Endodermal cell (in vitro differentiated cells): Measurements from ENCODE around the gene ATP8B4. TPM values are rescaled to one million over a fixed set of nuclear protein-coding genes. Genes with fewer than 3 reads are reported as not detected.

Experiments
- DNase-seq: peaks from one replicate; pipeline ENCODE4 v3.0.0-alpha.2; 2017
- H3K27ac ChIP-seq: 2 replicates; pipeline ENCODE4 v1.5.1; 2013; ENCODE audit warnings: mild to moderate bottlenecking, low read depth, low read length, moderate library complexity
- H3K27me3 ChIP-seq: 2 replicates; pipeline ENCODE4 v1.6.1; 2013; ENCODE audit warnings: mild to moderate bottlenecking, low read length, moderate library complexity; ENCODE audit not compliant: insufficient read depth, control insufficient read depth, poor library complexity, severe bottlenecking
- H3K36me3 ChIP-seq: 2 replicates; pipeline ENCODE4 v1.7.0; 2013; ENCODE audit warnings: mild to moderate bottlenecking, low read length, moderate library complexity; ENCODE audit not compliant: control insufficient read depth, insufficient read depth
- H3K4me1 ChIP-seq: one replicate; pipeline ENCODE4 v1.7.0; 2013; ENCODE audit warnings: low read length; ENCODE audit not compliant: control insufficient read depth, insufficient read depth
- H3K4me3 ChIP-seq: 2 replicates; pipeline ENCODE4 v1.5.1; 2013; ENCODE audit warnings: mild to moderate bottlenecking, low read length, moderate library complexity
- H3K9ac ChIP-seq: 2 replicates; pipeline ENCODE4 v1.6.1; 2013; ENCODE audit warnings: mild to moderate bottlenecking, low read length, moderate library complexity; ENCODE audit not compliant: poor library complexity, severe bottlenecking; ENCODE audit errors: extremely low read depth
- H3K9me3 ChIP-seq: 2 replicates; pipeline ENCODE4 v1.6.1; 2013; ENCODE audit warnings: mild to moderate bottlenecking, low read length, moderate library complexity; ENCODE audit not compliant: control insufficient read depth
- H3K27ac Mint-ChIP-seq: 2 replicates; pipeline ENCODE4 v1.8.0; 2020; ENCODE audit warnings: mixed read lengths
- H3K27me3 Mint-ChIP-seq: 2 replicates; pipeline ENCODE4 v1.8.0; 2021; ENCODE audit warnings: mild to moderate bottlenecking, mixed read lengths; ENCODE audit not compliant: insufficient read depth
- H3K36me3 Mint-ChIP-seq: 2 replicates; pipeline ENCODE4 v1.8.0; 2020; ENCODE audit warnings: low read depth, mixed read lengths
- H3K4me1 Mint-ChIP-seq: 2 replicates; pipeline ENCODE4 v1.8.0; 2020; ENCODE audit warnings: mixed read lengths
- H3K4me3 Mint-ChIP-seq: 2 replicates; pipeline ENCODE4 v1.8.0; 2020; ENCODE audit warnings: mild to moderate bottlenecking, moderate library complexity, mixed read lengths
- H3K9me3 Mint-ChIP-seq: 2 replicates; pipeline ENCODE4 v1.8.0; 2020; ENCODE audit warnings: mild to moderate bottlenecking, mixed read lengths
- WGBS, 2 experiments: methylation state at CpG; one replicate each; pipeline versions ENCODE4 v1.1.5 to v1.1.7; 2013; ENCODE audit warnings: missing lambda C conversion rate in 2 of 2, mixed read lengths in 1 of 2; ENCODE audit not compliant: insufficient coverage in 1 of 2, insufficient read length in 1 of 2; 5-methylcytosine and 5-hydroxymethylcytosine counted together
- total RNA-seq, 2 donors: library from RNA; stranded (reverse); fragmentation: NEBNext Ultra II Directional in 1 of 2; extraction: Animal tissue kit (Norgen Biotek cat#: 25700) in 1 of 2; gene quantifications; 2 replicates in 1 of 2; 3 replicates in 1 of 2; pipeline ENCODE4 v1.2.1, GENCODE V29; 2021
- TF ChIP-seq, protein P1 (sequence below): fragments of 200-600 bp; sonication (generic); conservative IDR thresholded peaks from 2 replicates; pipeline ENCODE4 v1.5.0; 2021; ENCODE audit warnings: antibody characterized with exemption, mild to moderate bottlenecking

ATP8B4 gene
- total RNA-seq, 2 donors from 2014 or later: 0.64 to 0.95 TPM

DNA sequence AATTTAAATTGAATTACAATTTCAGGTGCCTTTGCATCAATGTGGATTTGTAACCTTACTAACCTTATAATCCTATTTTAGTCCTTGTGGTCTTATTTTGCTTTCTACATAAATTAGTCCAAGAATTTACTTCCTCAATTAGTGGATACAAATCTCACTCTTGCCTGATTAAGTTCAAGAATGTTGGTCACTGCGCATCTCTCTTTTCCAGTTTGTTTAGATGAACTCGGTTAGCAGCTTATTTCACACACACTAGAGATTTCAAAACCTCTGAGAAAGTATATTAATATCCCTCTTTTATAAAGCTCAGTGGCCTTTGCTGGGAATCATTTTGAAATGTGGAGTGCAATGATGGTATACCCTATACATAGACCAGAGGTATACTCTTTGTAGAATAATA is 254.8 kb downstream of the ATP8B4 start:
- Mint-ChIP-seq H3K4me3 (no peak overlapping the region), H3K27me3 (no peaks in the 10 kb centered on the region), H3K9me3 (no peaks in the 10 kb centered on the region), H3K4me1 (no peaks in the 10 kb centered on the region), H3K27ac (no peak overlapping the region), H3K36me3 (no peaks in the 10 kb centered on the region)
- Histone ChIP-seq H3K4me1 (no peaks in the 10 kb centered on the region), H3K9ac (no peak overlapping the region), H3K9me3 (peaks cover 11% of the 10 kb centered on the region), H3K27ac (no peak overlapping the region), H3K36me3 (no peaks in the 10 kb centered on the region), H3K4me3 (no peak overlapping the region), H3K27me3 (no peaks in the 10 kb centered on the region)
- WGBS, 2 experiments: 94% methylated on average over 2 of the region's 2 CpGs; no CpG with 5 or more reads in 1 of the 2 experiments
- DNase-seq: no peak
- TF ChIP-seq, protein P1, sequence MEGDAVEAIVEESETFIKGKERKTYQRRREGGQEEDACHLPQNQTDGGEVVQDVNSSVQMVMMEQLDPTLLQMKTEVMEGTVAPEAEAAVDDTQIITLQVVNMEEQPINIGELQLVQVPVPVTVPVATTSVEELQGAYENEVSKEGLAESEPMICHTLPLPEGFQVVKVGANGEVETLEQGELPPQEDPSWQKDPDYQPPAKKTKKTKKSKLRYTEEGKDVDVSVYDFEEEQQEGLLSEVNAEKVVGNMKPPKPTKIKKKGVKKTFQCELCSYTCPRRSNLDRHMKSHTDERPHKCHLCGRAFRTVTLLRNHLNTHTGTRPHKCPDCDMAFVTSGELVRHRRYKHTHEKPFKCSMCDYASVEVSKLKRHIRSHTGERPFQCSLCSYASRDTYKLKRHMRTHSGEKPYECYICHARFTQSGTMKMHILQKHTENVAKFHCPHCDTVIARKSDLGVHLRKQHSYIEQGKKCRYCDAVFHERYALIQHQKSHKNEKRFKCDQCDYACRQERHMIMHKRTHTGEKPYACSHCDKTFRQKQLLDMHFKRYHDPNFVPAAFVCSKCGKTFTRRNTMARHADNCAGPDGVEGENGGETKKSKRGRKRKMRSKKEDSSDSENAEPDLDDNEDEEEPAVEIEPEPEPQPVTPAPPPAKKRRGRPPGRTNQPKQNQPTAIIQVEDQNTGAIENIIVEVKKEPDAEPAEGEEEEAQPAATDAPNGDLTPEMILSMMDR: no peak

DNA sequence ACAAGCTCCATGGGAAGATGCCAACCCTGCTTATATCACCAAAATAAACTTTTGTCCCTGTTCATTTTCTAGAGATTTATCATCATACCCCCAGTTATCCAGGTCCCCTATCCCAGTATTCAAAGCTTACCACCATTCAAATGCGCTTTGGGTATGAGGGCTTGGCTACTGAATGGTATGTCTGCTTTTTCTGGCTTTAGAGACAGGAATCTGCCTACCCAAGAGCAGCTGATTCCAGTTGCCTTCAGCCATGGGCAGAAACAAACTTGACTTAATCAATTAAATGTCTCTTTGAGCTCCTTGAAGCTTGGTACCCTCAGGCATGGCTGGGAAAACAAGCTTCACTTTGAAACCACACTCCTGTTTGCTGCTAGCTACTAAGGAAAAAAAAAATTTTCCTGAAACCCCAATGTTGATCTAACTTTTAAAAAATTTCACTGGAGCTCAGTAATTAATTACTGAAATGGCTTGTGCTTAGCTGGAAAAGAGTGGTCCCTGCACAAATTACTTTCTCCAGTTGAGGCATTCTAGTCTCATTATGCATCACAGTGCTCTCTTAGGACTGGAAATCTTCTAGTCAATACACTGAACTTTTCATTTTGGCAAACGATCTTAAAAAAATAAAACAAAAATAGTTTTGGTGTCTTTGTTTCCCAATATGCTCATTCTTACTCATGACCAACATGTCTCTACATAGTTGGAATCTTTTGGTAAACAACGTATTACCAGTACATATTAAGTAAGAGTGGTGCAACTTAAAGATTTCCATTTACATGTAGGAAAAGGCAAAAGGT is 255.4 kb downstream of the ATP8B4 start:
- peaks cover 11% of the 10 kb centered on the region for H3K9me3 ChIP-seq
- H3K9ac ChIP-seq: no peak overlapping the region
- 96% methylated on average over 2 of the region's 3 CpGs; no CpG with 5 or more reads in 1 of the 2 experiments for whole genome bisulfite sequencing, 2 experiments
- H3K4me1 ChIP-seq: no peaks in the 10 kb centered on the region
- Mint-ChIP-seq H3K27me3 (no peaks in the 10 kb centered on the region), H3K4me3 (no peak overlapping the region), H3K9me3 (no peaks in the 10 kb centered on the region), H3K4me1 (no peaks in the 10 kb centered on the region), H3K27ac (no peak overlapping the region), H3K36me3 (no peaks in the 10 kb centered on the region)
- no peak overlapping the region for H3K4me3 ChIP-seq
- no peak for DNase-seq
- H3K27me3 ChIP-seq: no peaks in the 10 kb centered on the region
- no peaks in the 10 kb centered on the region for H3K36me3 ChIP-seq
- H3K27ac ChIP-seq: no peak overlapping the region
- TF ChIP-seq, protein P1: no peak

GRCh38 chr15:49860101-49860500 is 258.9 kb downstream of the ATP8B4 start:
- no peaks in the 10 kb centered on the region for H3K36me3 Mint-ChIP-seq
- H3K9ac ChIP-seq: no peak overlapping the region
- no peaks in the 10 kb centered on the region for H3K27me3 ChIP-seq
- H3K27me3 Mint-ChIP-seq: no peaks in the 10 kb centered on the region
- peaks cover 15% of the 10 kb centered on the region for H3K4me1 Mint-ChIP-seq
- TF ChIP-seq, protein P1: no peak
- no peak overlapping the region for H3K4me3 ChIP-seq
- H3K9me3 Mint-ChIP-seq: no peaks in the 10 kb centered on the region
- H3K27ac ChIP-seq: no peak overlapping the region
- H3K9me3 ChIP-seq: peaks cover 11% of the 10 kb centered on the region
- no peak overlapping the region for H3K4me3 Mint-ChIP-seq
- 90 to 100% methylated on average over 3 to 8 of the region's 8 CpGs for WGBS, 2 experiments
- no peaks in the 10 kb centered on the region for H3K4me1 ChIP-seq
- no peak for DNase-seq
- no peak overlapping the region for H3K27ac Mint-ChIP-seq
- no peaks in the 10 kb centered on the region for H3K36me3 ChIP-seq
